Myocyte (in vitro differentiated cells): ENCODE measurements around the gene SLC33A1. TPM values are rescaled to one million over a fixed set of nuclear protein-coding genes. Genes with fewer than 3 reads are reported as not detected.

Source experiments
- DNase-seq: peaks from one replicate; pipeline ENCODE4 v3.0.0-alpha.2; 2012; ENCODE audit warnings: low read depth
- total RNA-seq: library from RNA; depleted of rRNA; stranded (reverse); fragments of >200 nt; gene quantifications from 2 replicates; pipeline ENCODE4 v1.2.3, GENCODE V29; 2014

SLC33A1 gene
- total RNA-seq, 1 donor from 2014 or later, result 31.6 TPM

DNA sequence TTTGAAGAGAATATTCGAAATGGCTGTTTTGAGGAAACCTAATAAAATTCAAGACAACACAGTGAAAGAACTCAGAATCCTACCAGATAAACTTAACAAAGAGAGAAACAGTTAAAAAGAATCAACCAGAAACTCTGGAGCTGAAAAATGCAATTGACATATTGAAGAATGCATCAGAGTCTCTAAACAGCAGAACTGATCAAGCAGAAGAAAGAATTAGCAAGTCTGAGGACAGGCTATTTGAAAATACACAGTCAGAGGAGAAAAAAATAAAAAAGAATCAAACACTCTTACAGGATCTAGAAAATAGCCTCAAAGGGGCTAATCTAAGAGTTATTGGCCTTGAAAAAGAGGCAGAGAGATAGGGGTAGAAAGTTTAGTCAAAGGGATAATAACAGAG lies 61.7 kb downstream of the SLC33A1 start:
- no peak for DNase-seq

DNA sequence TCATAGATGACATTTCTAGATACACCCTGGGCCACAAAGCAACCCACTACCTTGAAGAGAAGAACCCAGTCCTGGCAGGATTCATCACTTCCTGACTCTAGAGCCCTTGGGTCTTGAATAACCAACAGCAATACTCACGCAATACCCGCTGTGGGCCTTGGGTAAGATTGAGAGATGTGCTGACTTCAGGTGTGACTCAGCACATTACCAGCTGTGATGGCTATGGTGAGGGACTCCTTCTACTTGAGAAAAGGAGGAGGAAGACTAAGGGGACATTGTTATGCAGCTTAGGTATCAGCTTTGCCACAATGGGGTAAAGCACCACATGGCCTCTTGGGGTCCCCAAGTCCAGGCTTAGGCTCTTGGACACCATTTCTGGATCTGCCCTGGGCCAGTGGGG lies 63.0 kb downstream of the SLC33A1 start:
- peak; percentile 13 for DNase-seq

DNA sequence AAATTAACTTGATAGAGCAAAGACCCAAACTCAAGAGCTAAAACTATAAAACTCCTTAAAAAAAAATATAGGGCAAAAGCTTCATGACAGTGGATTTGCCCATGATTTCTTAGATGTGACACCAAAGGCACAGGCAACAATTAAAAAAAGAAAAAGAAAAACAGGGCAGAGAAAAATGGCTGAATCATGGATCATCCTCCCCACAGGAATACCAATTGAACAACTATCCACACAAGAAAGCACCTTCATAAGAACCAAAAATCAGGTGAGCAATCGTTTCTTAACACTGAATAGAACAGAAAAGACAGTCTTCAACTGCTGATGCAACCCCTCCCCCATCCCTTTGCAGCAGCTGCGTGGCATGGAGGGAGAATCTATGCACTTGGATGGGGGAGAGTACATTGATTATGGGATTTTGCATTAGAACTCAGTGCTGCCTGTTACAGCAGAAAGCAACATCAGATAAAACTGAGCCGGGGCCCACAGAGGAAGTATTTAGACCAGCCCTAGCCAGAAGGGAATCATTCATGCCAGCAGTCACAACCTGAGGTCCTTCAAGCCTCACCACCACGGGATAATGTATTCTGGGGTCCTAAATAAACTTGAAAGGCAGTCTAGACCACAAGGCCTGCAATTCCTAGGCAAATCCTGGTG lies 63.8 kb downstream of the SLC33A1 start:
- no peak for DNase-seq

DNA sequence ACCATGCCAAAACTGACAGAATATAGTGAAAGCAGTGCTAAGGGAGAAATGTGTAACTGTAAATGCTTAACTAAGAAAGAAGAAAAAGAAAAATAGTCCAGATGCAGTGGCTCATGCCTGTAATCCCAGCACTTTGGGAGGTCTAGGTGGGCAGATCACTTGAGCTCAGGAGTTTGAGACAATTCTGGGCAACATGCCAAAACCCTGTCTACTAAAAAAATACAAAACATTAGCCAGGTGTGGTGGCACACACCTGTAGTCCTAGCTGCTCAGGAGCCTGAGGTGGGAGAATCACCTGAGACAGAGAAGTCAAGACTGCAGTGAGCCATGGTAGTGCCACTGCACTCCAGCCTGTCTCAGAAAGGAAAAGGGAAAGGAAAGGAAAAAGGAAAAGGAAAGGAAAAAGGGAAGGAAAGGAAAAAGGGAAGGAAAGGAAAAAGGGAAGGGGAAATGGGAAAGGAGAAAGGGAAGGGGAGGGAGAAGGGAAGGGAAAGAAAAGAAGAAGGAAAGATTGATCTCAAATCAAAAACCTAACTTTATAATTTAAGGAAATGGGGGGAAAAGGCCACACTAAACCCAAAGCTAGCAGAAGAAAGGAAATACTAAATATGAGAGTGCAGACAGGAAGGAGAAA lies 68.4 kb downstream of the SLC33A1 start:
- no peak for DNase-seq

DNA sequence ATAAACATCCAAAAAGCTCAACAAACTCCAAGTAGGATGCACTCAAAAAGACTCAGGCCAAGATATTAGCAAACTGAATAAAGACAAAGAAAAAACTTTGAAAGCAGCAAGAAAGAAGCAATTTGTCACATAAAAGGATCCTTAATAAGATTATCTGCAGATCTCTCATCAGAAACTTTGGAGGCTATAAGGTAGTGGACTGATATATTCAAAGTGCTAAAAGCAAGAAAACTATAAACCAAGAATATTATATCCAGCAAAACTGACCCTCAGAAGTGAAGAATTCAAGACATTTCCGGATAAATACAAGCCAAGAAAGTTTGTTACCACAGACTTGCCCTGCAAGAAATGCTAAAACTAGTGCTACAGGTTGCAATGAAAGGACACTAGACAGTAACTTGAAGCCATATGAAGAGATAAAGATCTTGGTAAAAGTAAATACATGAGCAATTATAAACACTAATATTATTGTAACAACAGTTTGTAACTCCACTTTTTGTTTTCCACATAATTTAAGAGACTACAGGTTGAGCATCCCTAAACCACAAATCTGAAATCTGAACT lies 71.8 kb downstream of the SLC33A1 start:
- no peak for DNase-seq

DNA sequence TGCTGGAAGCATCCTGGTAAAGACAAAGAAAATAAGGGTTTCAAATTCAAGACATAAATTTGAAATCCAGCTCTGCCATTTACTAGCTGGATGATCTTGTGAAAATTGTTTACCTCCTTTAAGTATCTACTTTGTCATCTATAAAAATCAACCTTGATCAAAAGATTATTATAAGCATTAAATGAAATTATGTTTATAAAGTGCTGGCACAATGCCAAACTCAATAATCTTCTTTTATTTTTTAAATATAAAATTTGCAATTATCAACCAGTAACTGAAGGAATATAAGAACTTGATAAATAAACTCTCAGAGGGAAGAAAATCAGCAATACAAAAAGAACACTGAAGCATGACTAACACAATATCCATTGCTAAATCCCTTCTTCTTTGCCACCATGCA lies 73.9 kb downstream of the SLC33A1 start:
- no peak for DNase-seq

DNA sequence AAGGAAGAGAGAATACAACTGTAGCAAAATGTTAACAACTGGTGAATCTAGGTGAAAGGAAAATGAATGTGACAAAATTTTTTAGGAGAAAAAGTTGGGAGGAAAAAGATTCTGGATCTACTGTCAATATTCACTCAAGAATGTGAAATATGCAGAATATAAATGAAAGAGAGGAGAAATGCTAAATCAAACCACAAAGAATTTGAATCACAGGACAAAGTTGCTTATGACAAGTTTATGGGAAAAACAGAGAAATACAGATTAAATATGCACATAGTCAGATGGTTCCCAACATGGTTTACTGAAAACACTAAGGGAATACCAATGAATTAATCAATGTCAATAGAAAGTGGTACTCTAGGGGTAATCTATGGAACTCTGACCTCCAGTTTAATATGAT lies 75.8 kb downstream of the SLC33A1 start:
- DNase-seq, result no peak

DNA sequence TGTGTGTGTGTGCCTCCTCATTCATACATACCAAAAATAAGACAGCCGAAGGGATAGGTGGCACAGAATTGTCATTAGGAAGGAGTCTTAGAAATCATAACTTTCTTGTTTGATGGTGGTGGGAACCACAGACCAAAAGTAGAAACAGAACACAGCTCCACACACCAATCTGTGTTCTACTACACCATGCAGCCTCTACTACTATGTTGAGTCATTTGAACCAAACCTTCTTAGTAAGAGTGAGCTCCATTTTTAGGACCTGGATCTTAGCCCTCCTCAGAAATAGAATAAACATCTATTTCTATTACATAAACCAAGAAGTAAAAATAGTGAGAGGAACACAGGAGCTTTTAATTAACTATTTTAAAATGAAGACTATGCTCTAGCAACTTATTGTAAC lies 81.4 kb downstream of the SLC33A1 start:
- peak; percentile 24 for DNase-seq

DNA sequence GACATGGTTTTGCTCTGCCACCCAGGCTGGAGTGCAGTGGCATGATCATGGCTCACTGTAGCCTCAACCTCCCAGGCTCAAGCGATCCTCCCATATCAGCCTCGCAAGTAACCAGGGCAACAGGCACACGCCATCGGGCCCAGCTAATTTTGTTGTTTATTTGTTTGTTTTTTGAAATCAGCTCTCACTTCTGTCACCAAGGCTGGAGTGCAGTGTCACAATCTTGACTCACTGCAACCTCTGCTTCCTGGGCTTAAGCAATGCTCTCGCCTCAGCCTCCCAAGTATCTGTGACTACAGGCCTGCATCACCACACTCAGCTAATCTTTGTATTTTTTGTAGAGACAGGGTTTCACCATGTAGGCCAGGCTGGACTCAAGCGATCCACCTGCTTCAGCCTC lies 83.1 kb downstream of the SLC33A1 start:
- DNase-seq, result no peak

Other genes starting within 250 kb of the SLC33A1 start
- 0.16 and 0.62 TPM in 2 replicates for gene PLCH1, start 109.4 kb downstream of the SLC33A1 start, total RNA-seq
- 5.2 and 5.4 TPM in 2 replicates for gene C3orf33, start 48.1 kb downstream of the SLC33A1 start, total RNA-seq
- 34.7 and 36.8 TPM in 2 replicates for gene GMPS, start 16.2 kb upstream of the SLC33A1 start, total RNA-seq